GM21619 (cell line): Measurements from ENCODE around the gene C16orf74.

ENCODE experiments used
- ATAC-seq: cut with Tn5 transposase; IDR thresholded peaks from one replicate; pipeline ENCODE4 v1.9.1; 2021; ENCODE audit not compliant: unreplicated experiment

Gene C16orf74

GRCh38 chr16:85718682-85719081 is 32.2 kb downstream of the C16orf74 start:
- ATAC-seq: no peak

GRCh38 chr16:85718153-85718477 is 32.8 kb downstream of the C16orf74 start:
- ATAC-seq: no peak

GRCh38 chr16:85717393-85718152 is 33.3 kb downstream of the C16orf74 start:
- no peak for ATAC-seq

DNA sequence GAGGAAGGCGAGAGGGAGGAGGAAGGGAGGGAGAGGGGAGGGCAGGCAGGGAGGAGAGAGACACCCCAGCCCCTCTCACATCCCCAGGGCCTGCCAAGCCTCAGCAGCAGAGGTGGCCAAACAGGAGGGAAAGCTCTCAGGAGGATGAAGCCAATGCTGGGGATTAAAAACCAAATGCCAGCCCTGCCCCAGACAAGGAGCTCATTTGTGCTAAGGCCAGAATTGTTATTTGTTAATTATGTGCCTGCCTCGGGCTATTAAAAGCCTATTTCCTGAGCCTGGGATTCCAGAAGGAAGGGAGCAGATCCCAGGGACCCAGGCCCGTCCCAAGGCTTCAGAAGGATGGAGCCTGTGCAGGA is 34.2 kb downstream of the C16orf74 start:
- ATAC-seq: no peak

GRCh38 chr16:85716022-85716679 is 34.7 kb downstream of the C16orf74 start:
- no peak for ATAC-seq

DNA sequence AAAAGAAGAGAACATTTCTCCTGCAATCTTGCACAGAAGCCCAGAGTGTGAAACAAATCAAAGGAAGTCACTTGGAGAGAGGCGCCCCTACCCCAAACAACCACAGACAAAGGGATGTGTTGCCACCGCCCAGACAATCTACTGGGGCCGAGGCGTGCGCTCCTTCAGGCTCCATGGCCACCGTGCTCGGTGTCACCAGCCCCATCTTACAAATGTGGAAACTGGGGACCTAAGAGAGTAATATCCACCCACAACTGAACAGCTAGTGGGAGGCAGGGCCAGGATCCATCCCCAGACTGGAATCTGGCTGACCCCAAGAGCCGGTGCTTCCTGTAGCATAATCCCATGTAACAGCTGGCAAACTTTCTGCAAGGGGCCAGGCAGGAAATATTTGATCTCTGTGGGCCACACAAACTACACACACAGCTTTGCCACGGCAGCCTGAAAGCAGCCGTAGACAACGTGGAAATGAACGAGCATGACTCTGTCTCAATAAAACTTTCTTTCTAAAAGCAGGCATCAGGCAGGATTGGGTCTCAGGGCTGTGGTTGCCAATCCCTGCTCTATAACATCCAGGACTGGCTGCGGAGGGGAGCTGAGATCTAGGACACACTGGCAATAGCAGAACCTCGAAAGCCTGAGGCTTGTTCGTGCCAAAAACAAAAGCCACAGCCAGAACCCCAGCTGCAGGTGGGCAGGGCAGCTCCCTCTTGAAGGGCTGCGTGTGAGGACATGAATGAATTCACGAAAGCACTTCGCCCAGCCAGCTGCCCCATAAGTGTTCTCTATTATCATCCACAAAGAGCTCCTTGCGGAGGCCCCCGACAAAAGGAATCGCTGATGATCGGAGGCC is 35.5 kb downstream of the C16orf74 start:
- ATAC-seq: no peak

GRCh38 chr16:85712801-85713200 is 38.1 kb downstream of the C16orf74 start:
- ATAC-seq: no peak

- ATAC-seq: no peak
Observed at GRCh38 chr16:85711982-85712587, 38.8 kb downstream of the C16orf74 start.

GRCh38 chr16:85710732-85711131 is 40.2 kb downstream of the C16orf74 start:
- no peak for ATAC-seq

- no peak for ATAC-seq
Observed at GRCh38 chr16:85709766-85710585, 40.9 kb downstream of the C16orf74 start.

DNA sequence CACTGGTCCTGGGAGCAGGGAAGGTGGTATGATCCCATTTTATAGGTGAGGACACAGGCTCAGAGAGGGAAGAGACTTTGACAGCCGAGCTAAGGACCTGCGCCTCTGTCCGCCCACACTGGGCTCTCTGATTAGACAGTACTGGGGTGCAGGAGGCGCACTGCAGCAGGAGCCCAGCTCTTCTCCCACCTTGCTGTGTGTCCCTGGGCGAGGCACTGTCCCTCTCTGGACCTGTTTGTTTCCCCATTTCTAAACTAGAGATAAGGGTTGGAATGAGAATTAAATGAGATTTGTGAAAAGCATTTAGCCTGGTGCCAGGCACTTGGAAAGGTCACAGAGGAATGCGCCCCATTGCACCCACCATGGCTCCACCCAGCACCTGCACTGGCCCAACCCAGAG is 42.6 kb downstream of the C16orf74 start:
- no peak for ATAC-seq

DNA sequence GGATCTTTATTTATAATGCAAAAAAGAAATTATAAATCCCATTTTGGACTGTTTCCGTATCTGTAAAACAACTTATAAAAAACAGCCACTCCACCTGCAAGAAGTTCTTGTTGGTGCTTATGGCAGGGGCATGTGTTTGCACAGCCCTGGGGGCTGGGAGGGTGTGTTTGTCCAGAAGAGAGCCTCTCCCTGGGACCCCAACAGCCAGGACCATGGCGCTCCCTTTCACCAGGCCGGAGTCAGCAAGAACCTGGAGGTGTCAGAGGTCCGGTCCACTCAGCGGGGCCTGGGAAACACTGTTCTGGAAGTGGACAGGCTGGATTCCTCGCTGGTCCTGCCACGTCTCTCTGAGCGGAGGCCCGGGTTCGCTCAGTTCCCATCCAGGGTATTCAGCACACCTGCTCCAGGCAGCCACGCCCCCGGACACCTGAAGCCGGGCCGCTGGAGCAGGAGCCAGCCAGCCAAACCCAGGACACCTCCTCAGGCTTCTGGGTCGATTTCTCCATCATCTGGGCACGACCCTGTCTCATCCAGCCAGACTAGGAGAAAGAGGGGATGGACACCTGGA is 43.3 kb downstream of the C16orf74 start:
- ATAC-seq: no peak

- no peak for ATAC-seq
Observed at GRCh38 chr16:85706449-85707034, 44.4 kb downstream of the C16orf74 start.

- no peak for ATAC-seq
Observed at GRCh38 chr16:85704900-85705846, 45.7 kb downstream of the C16orf74 start.

- no peak for ATAC-seq
Observed at GRCh38 chr16:85704011-85704410, 46.9 kb downstream of the C16orf74 start.

DNA sequence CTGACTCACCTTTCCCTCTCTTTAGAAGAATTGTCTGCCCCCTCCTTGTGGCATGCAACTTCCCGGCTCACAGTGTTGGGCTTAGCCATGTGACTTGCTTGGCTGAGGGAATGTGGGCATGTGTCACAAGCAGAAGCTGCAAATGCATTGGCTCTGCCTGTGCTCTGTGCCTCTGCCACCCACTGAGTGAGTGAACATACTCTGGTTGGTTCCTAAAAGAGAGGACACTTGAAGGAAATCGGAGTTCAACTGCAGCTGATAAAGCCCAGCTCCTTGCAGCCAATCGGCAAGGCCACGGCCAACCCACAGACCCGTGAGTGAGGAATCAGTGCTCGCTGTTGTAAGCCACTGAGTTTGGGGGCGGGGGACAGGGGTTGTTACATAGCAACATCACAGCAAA is 51.3 kb downstream of the C16orf74 start:
- ATAC-seq: no peak

- ATAC-seq: no peak
Observed at GRCh38 chr16:85698935-85699558, 51.8 kb downstream of the C16orf74 start.

- ATAC-seq: no peak
Observed at GRCh38 chr16:85698459-85698891, 52.4 kb downstream of the C16orf74 start.
